ENCODE results near the gene MVK.

Gene MVK

DNA sequence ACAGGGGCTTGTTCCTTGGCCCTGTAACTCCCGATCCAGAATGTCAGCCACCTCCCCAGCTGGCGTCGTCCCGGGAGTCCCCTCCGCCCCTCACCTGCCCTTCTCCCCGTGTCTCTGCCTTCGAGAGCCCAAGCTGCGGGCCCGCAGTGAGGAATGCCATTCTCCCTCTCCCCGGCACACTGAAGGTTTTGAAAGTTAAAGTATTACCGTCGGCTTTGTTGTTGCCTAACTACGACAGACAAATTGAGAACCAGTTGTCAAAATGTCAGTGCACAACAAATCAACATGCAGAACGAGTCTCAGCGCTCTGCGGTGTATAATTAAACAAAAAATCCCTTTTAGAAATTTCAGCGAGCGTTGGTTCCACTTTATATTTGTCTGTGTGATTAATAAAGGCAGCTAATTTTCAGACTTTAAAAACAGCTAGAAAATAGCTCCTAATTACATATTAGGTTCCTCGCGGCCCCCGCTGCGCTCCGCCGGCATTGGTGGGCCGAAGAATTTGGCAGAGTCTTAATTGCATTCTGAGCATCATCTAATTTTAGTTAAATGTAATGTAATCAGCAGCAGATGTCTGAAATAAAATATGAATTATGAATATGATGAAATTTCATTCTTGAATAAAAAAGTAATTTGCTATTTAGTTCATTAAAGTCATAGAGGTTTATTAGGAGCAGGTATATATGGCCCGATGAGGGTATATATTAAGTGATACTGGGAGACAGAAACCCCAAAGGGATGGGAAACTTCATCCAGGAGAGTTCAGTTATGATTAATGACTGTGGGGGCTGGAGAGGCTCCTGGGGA, 40.3 kb downstream of the MVK start:
- Histone ChIP-seq H3K4me3 (ENCODE audit: low read length) (no peak overlapping the region), H3K27ac (ENCODE audit: low read length) (no peak overlapping the region), H3K4me1 (ENCODE audit: control insufficient read depth, low read depth, low read length) (peaks cover 5% of the 10 kb centered on the region), H3K36me3 (ENCODE audit: control insufficient read depth, low read depth, low read length) (no peaks in the 10 kb centered on the region), H3K9me3 (ENCODE audit: control insufficient read depth, low read depth, low read length) (no peaks in the 10 kb centered on the region), H3K9ac (ENCODE audit: low read length) (no peak overlapping the region), H3K27me3 (ENCODE audit: control insufficient read depth, insufficient read depth, low read length) (no peaks in the 10 kb centered on the region)

DNA sequence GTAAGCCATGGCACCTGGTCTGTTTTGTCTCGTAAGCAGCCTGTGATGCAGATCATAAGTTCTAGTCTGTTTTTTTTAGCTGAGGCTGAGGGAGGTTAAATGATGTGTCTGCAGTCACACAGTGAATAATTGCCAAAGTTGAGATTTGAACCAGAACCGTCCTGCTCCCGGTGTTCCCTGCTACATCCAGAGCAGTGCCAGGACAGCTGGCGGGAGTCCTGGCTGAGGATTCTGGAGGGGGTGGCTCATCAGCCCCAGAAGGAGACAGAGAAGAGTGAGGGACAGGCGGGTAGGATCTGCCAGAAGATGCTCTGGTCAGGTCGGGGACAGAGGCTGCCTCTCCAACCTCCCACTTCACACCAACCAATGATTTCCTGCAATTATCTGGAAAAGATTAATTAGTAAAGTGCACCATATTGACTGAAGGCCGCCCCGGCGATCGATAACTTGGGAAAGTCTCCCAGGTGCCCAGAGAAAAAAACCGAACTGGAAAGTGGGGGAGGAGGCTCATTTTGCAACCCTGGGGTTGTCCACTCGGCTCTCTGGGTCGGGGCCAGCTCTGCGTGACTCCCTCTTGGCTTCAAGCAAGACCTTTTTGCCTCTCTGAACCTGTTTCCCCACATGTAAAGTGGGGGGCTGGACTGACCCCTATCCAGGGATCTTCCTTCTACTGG, 42.1 kb downstream of the MVK start:
- Histone ChIP-seq H3K4me3 (ENCODE audit: low read length) (no peak overlapping the region), H3K9ac (ENCODE audit: low read length) (no peak overlapping the region), H3K27me3 (ENCODE audit: control insufficient read depth, insufficient read depth, low read length) (no peaks in the 10 kb centered on the region), H3K4me1 (ENCODE audit: control insufficient read depth, low read depth, low read length) (peaks cover 5% of the 10 kb centered on the region), H3K9me3 (ENCODE audit: control insufficient read depth, low read depth, low read length) (no peaks in the 10 kb centered on the region), H3K27ac (ENCODE audit: low read length) (no peak overlapping the region), H3K36me3 (ENCODE audit: control insufficient read depth, low read depth, low read length) (no peaks in the 10 kb centered on the region)

GRCh38 chr12:109617491-109617890, 43.9 kb downstream of the MVK start:
- H3K9ac ChIP-seq (ENCODE audit: low read length), result no peak overlapping the region
- no peaks in the 10 kb centered on the region for H3K9me3 ChIP-seq (ENCODE audit: control insufficient read depth, low read depth, low read length)
- H3K36me3 ChIP-seq (ENCODE audit: control insufficient read depth, low read depth, low read length), result no peaks in the 10 kb centered on the region
- no peaks in the 10 kb centered on the region for H3K27me3 ChIP-seq (ENCODE audit: control insufficient read depth, insufficient read depth, low read length)
- H3K27ac ChIP-seq (ENCODE audit: low read length), result no peak overlapping the region
- peaks cover 5% of the 10 kb centered on the region for H3K4me1 ChIP-seq (ENCODE audit: control insufficient read depth, low read depth, low read length)
- no peak overlapping the region for H3K4me3 ChIP-seq (ENCODE audit: low read length)

GRCh38 chr12:109618082-109618481, 44.5 kb downstream of the MVK start:
- Histone ChIP-seq H3K9ac (ENCODE audit: low read length) (no peak overlapping the region), H3K4me1 (ENCODE audit: control insufficient read depth, low read depth, low read length) (peaks cover 4% of the 10 kb centered on the region), H3K27me3 (ENCODE audit: control insufficient read depth, insufficient read depth, low read length) (no peaks in the 10 kb centered on the region), H3K9me3 (ENCODE audit: control insufficient read depth, low read depth, low read length) (no peaks in the 10 kb centered on the region), H3K36me3 (ENCODE audit: control insufficient read depth, low read depth, low read length) (no peaks in the 10 kb centered on the region), H3K4me3 (ENCODE audit: low read length) (no peak overlapping the region), H3K27ac (ENCODE audit: low read length) (no peak overlapping the region)

- H3K4me1 ChIP-seq (ENCODE audit: control insufficient read depth, low read depth, low read length), result no peaks in the 10 kb centered on the region
- no peaks in the 10 kb centered on the region for H3K9me3 ChIP-seq (ENCODE audit: control insufficient read depth, low read depth, low read length)
- H3K4me3 ChIP-seq (ENCODE audit: low read length), result no peak overlapping the region
- no peaks in the 10 kb centered on the region for H3K27me3 ChIP-seq (ENCODE audit: control insufficient read depth, insufficient read depth, low read length)
- H3K36me3 ChIP-seq (ENCODE audit: control insufficient read depth, low read depth, low read length), result no peaks in the 10 kb centered on the region
- H3K27ac ChIP-seq (ENCODE audit: low read length), result no peak overlapping the region
- no peak overlapping the region for H3K9ac ChIP-seq (ENCODE audit: low read length)
These were observed 45.5 kb downstream of the MVK start for GRCh38 chr12:109619002-109619604.

DNA sequence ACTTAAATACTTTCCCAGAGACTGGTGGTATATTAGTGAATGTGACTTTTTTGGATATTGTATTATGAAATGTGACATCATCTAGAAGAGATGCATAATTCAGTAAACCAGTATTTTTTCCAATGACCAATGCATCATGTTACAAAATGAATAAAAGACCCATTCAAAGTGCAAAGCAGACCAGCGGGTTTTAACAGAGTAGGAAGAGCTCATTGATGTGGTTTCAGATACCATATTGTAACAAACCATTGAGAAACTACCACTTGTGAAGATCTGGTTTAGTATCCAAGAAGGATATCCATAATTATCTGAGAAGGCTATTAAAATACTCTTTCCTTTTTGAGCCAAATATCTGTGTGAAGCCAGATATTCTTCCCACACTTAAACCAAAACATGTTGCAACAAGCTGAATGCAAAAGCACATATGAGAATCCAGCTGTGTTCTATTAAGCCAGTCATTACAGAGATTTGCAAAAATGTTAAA, 47.7 kb downstream of the MVK start:
- no peaks in the 10 kb centered on the region for H3K36me3 ChIP-seq (ENCODE audit: control insufficient read depth, low read depth, low read length)
- H3K27ac ChIP-seq (ENCODE audit: low read length), result no peak overlapping the region

DNA sequence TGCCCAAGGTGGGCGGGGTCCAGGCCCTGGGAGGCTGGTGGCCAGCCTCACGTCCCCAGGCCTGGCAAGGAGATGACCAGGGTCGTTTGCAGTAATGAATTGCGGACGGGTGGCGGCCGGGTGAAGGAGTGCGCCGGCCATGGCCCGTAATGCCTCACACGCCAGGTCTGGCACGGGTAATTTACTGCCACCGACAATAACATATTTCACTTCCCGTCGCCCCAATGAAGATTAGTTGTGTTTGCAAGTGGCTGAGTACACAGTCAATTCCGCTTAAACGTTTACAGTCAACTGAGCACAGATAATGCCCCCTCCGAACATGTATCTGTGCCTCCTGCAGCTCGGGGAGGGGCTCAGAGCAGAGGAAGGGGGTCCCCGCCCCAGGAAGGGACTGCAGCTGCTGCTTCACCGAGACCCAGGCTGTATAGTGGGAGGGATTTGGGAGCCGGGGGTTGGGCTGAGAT, 48.3 kb downstream of the MVK start:
- Histone ChIP-seq H3K9me3 (ENCODE audit: control insufficient read depth, low read depth, low read length) (no peaks in the 10 kb centered on the region), H3K27ac (ENCODE audit: low read length) (no peak overlapping the region), H3K9ac (ENCODE audit: low read length) (no peak overlapping the region), H3K4me1 (ENCODE audit: control insufficient read depth, low read depth, low read length) (no peaks in the 10 kb centered on the region), H3K27me3 (ENCODE audit: control insufficient read depth, insufficient read depth, low read length) (no peaks in the 10 kb centered on the region), H3K4me3 (ENCODE audit: low read length) (no peak overlapping the region), H3K36me3 (ENCODE audit: control insufficient read depth, low read depth, low read length) (no peaks in the 10 kb centered on the region)

More for the DNA sequence above, 47.7 kb downstream of the MVK start:
- no peaks in the 10 kb centered on the region for H3K9me3 ChIP-seq (ENCODE audit: control insufficient read depth, low read depth, low read length)
- H3K4me1 ChIP-seq (ENCODE audit: control insufficient read depth, low read depth, low read length), result no peaks in the 10 kb centered on the region
- no peak overlapping the region for H3K4me3 ChIP-seq (ENCODE audit: low read length)
- H3K27me3 ChIP-seq (ENCODE audit: control insufficient read depth, insufficient read depth, low read length), result no peaks in the 10 kb centered on the region
- no peak overlapping the region for H3K9ac ChIP-seq (ENCODE audit: low read length)

- Histone ChIP-seq H3K27ac (ENCODE audit: low read length) (no peak overlapping the region), H3K9me3 (ENCODE audit: control insufficient read depth, low read depth, low read length) (no peaks in the 10 kb centered on the region), H3K27me3 (ENCODE audit: control insufficient read depth, insufficient read depth, low read length) (no peaks in the 10 kb centered on the region), H3K36me3 (ENCODE audit: control insufficient read depth, low read depth, low read length) (no peaks in the 10 kb centered on the region), H3K9ac (ENCODE audit: low read length) (no peak overlapping the region), H3K4me3 (ENCODE audit: low read length) (no peak overlapping the region), H3K4me1 (ENCODE audit: control insufficient read depth, low read depth, low read length) (no peaks in the 10 kb centered on the region)
These were observed 50.9 kb downstream of the MVK start for GRCh38 chr12:109624467-109624866.

- Histone ChIP-seq H3K9me3 (ENCODE audit: control insufficient read depth, low read depth, low read length) (no peaks in the 10 kb centered on the region), H3K4me1 (ENCODE audit: control insufficient read depth, low read depth, low read length) (no peaks in the 10 kb centered on the region), H3K27me3 (ENCODE audit: control insufficient read depth, insufficient read depth, low read length) (no peaks in the 10 kb centered on the region), H3K4me3 (ENCODE audit: low read length) (no peak overlapping the region), H3K36me3 (ENCODE audit: control insufficient read depth, low read depth, low read length) (no peaks in the 10 kb centered on the region), H3K27ac (ENCODE audit: low read length) (no peak overlapping the region), H3K9ac (ENCODE audit: low read length) (no peak overlapping the region)
These were observed 51.6 kb downstream of the MVK start for GRCh38 chr12:109625131-109625559.

- Histone ChIP-seq H3K27me3 (ENCODE audit: control insufficient read depth, insufficient read depth, low read length) (no peaks in the 10 kb centered on the region), H3K4me1 (ENCODE audit: control insufficient read depth, low read depth, low read length) (no peaks in the 10 kb centered on the region), H3K4me3 (ENCODE audit: low read length) (no peak overlapping the region), H3K27ac (ENCODE audit: low read length) (no peak overlapping the region), H3K9ac (ENCODE audit: low read length) (no peak overlapping the region), H3K36me3 (ENCODE audit: control insufficient read depth, low read depth, low read length) (no peaks in the 10 kb centered on the region), H3K9me3 (ENCODE audit: control insufficient read depth, low read depth, low read length) (no peaks in the 10 kb centered on the region)
These were observed 52.3 kb downstream of the MVK start for GRCh38 chr12:109625749-109626377.

GRCh38 chr12:109626378-109627115, 53.0 kb downstream of the MVK start:
- H3K4me1 ChIP-seq (ENCODE audit: control insufficient read depth, low read depth, low read length), result no peaks in the 10 kb centered on the region
- no peaks in the 10 kb centered on the region for H3K36me3 ChIP-seq (ENCODE audit: control insufficient read depth, low read depth, low read length)
- no peaks in the 10 kb centered on the region for H3K9me3 ChIP-seq (ENCODE audit: control insufficient read depth, low read depth, low read length)
- no peak overlapping the region for H3K27ac ChIP-seq (ENCODE audit: low read length)
- H3K4me3 ChIP-seq (ENCODE audit: low read length), result no peak overlapping the region
- H3K27me3 ChIP-seq (ENCODE audit: control insufficient read depth, insufficient read depth, low read length), result no peaks in the 10 kb centered on the region
- H3K9ac ChIP-seq (ENCODE audit: low read length), result no peak overlapping the region

Data from iPS-18a (cell line).